GM10266 (cell line): ENCODE results near the gene DMD.

ENCODE experiments used
- DNase-seq: peaks from one replicate; pipeline ENCODE4 v3.0.0; 2012; ENCODE audit errors: extremely low spot score
- TF ChIP-seq, protein P1 (sequence below): IDR thresholded peaks from 2 replicates; pipeline ENCODE4 v1.5.1; 2012; ENCODE audit warnings: mild to moderate bottlenecking, low read depth; ENCODE audit not compliant: control insufficient read depth, insufficient read depth; ENCODE audit errors: missing control alignments

The DMD gene

DNA sequence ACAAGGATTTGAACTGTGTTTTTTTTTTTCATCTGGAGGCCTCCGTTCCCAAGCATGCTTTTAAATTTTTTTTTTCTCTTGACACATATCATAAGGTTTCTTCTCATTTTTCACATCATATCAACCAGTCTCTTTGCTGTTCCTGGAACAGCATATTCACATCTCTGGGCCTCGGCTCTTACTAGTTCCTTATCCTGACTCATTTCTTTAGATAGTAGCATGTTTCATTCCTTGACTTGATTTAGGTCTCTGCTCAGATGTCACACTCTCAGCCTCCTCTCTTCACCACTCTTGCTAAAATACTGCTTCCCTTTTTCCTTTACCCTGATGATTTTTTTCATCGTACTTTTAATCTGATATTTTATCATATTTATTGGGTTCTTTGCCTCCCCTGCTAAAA, 1163.1 kb downstream of the DMD start:
- TF ChIP-seq, protein P1, sequence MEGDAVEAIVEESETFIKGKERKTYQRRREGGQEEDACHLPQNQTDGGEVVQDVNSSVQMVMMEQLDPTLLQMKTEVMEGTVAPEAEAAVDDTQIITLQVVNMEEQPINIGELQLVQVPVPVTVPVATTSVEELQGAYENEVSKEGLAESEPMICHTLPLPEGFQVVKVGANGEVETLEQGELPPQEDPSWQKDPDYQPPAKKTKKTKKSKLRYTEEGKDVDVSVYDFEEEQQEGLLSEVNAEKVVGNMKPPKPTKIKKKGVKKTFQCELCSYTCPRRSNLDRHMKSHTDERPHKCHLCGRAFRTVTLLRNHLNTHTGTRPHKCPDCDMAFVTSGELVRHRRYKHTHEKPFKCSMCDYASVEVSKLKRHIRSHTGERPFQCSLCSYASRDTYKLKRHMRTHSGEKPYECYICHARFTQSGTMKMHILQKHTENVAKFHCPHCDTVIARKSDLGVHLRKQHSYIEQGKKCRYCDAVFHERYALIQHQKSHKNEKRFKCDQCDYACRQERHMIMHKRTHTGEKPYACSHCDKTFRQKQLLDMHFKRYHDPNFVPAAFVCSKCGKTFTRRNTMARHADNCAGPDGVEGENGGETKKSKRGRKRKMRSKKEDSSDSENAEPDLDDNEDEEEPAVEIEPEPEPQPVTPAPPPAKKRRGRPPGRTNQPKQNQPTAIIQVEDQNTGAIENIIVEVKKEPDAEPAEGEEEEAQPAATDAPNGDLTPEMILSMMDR: no peak
- no peak for DNase-seq

DNA sequence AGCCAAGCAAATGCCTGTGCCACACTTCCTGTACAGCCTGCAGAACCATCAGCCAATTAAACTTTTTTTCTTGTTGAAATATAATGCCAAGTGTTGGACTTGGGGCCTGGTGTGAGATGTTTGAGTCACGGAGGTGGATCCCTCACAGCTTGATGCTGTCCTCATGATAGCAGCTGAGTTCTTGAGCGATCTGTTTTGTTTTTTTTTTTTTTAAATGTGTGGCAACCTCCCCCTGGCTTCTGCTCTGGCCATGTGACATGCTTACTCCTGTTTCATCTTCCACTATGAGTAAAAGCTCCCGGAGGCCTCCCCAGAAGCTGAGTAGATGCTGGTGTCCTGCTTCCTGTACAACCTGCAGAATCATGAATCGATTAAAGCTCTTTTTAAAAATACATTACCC, 1166.2 kb downstream of the DMD start:
- DNase-seq: no peak
- TF ChIP-seq, protein P1: no peak

DNA sequence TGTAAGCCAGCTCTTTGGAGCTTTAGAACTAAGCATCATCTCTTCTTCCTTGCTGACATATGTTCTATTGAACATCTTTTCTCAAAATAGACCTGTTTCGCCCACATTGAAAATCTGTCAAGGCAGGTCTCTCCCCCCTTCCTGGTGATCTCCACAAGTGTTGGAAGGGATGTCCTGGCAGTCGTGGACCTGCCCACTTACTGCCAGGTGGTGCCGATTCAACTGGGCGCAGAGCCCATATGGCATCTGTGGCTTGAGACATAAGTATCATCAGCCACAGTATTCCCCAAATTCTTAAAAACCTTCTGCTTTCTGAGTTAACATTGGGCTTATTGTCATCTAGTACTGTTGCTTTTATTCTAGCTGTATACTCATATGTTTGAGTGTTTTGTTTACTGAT, 1170.2 kb downstream of the DMD start:
- DNase-seq: no peak
- TF ChIP-seq, protein P1: no peak

DNA sequence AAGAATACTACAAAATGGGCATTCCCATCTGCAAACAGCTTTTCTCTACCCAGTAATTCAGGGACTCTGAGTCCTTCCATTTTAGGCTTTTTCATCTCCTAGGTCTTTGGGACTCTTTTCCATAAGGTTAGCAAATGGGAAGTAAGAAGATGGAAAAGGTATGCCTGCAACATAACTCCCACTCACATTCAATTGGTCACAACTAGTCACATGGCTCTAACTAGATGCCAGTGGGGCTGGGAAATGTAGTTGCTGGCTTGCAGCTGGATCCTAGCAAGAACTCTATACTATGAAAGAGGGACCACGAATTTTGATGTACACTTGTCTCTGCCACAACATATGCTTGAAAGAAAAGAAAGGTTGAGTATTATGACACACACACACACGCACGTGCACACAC, 1184.6 kb downstream of the DMD start:
- TF ChIP-seq, protein P1: no peak
- no peak for DNase-seq

DNA sequence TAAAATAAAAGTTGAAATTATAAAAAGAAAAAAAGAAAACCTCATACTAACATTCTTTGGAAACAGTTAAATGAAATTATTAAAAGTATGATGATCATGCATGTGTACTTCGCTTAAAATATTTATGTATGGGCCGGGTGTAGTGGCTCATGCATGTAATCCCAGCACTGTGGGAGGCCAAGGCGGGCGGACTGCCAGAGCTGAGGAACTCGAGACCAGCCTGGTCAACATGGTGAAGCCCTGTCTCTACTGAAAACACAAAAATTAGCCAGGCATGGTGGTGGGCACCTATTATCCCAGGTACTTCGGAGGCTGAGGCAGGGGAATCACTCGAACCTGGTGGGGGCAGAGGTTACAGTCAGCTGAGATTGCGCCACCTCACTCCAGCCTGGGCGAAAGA, 1187.3 kb downstream of the DMD start:
- TF ChIP-seq, protein P1: no peak
- DNase-seq: no peak

DNA sequence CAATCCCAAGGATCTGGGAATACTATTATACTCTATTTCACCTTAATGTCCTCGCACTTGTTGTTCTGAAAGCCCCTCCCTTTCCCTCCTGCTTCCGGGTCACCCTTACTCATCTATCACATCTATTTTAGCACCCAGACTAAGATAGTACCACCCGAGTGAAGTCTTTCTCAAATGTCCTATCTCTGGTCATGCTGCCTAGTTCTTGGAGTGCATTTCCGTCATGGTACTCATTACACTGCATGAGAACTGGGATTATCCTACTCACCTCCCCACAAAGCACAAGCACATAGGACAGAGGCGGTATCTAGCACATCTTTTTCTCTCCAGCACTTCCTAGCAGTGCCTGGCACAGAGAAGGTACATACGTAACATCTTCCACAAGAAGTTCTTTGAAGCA, 1195.2 kb downstream of the DMD start:
- TF ChIP-seq, protein P1: no peak
- no peak for DNase-seq

DNA sequence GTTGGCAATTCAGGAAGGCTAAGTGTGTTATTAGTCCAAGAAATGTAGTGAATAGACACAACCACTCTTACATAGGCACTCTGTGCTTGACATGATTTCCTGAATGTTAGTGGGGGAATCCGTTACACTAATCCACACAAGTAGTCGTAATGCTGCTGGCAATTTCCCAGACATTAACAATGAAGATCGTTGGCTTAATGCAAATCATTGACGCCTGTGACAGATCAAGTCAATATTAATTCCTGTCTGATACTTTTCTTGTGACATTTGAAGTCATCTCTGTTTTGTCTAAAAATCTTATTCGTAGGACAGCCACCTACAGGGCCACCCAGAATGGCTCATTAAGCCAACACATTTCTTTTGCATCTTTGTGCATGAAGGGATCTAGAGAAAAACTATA, 1200.4 kb downstream of the DMD start:
- no peak for DNase-seq
- TF ChIP-seq, protein P1: no peak

DNA sequence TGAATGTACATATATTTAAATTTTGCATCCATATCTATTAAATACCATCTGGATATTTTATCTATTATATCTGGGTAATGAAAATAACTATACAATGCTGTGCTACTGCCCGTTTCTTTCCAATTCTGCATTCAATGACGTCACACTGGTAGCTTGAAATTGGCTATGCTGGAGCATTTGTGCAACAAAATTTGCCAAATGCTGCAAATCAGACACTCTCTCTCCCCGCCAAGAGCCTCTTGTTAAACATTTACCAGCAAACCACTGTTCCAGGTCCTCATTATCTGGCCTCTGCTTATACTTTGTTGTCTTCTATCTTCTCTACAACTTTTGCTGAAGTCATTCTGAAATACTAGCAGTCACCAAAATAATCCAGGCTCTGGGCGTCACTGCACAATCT, 1201.1 kb downstream of the DMD start:
- TF ChIP-seq, protein P1: no peak

More for the DNA sequence above, 1201.1 kb downstream of the DMD start:
- no peak for DNase-seq
